ENCODE measurements around the gene TRIM28.
"Not testable (repeated sequence)": the region's sequence is repeated elsewhere in the genome, so short reads cannot be mapped to it uniquely, and the experiment has no call there.

The TRIM28 gene

DNA sequence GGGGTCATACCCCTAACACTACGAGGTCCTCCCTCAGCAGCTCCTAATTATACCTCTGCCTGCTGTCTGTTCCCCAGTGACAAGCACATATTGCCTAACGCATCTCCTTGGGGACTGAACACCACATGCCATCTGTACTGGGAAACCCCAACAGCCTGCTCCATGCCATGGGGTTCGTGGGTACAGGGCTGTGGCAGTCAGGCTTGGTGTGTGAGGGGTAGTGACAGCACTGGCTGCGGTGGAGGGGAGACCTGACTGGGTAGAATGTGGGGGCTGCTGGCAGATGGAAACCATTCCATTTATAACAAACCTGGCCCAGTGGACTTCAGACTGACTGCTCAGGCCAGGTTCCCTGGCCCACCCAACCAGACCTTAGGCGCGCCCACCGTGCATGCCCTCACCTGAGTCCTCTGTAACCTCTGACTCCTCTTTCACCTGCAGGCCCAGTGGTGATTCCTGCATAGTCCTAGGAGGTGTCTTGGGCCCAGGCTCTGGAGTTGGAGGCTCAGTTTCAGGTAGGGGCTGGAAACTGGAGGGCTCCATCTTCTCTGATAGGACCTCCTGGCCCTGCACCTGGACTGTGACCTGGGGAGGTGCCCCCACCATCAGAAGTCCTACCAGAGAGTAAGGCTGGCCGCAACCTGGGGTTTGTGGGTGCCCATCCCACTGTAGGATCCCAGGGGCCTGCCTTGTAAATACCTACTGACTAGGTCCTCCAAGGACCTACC lies 26.2 kb downstream of the TRIM28 start:
- H3K4me3 ChIP-seq (ENCODE audit: low read length), result no peak overlapping the region
- no peak for TF ChIP-seq ZNF274 (IDR thresholded peaks at IDR 0.05; ENCODE audit: low read depth, low read length)

DNA sequence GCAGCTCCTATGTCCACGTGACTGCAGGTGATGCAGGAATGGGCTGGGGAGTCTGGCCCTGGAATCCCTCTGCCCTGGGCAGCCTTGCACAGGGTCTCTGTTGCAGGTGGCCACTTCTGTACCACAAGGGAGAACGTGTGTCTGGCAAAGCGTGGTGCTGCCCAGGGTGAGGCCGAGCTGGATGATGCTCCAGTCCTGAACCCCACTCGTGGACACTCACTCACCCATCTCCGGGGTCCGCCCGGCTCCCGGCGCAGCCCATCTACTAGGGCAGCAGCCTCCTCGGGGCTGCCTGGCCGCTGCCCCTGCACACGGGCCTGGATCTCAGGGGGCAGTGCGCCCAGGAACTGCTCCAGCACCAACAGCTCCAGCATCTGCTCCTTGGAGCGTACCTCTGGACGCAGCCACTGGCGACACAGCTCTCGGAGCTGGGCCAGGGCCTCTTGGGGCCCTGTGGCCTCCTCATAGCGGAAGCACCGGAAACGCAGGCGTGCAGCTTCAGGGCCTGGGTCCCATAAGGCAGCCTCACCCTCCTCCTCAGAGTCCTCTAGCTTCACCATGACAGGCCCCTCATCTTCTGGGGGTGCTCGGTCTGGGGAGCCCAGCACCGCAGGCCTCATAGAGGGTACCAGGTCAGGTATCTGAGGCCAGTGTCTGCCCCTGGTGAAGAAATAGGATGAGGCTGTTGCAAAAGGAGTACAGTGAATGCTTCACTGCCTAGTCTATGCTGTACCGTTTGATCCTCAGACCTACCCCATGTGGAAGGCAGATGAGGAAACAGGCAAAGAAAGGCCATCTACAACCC lies 27.1 kb downstream of the TRIM28 start:
- TF ChIP-seq ZNF274 (IDR thresholded peaks at IDR 0.05; ENCODE audit: low read depth, low read length), result no peak
- H3K4me3 ChIP-seq (ENCODE audit: low read length), result no peak overlapping the region

DNA sequence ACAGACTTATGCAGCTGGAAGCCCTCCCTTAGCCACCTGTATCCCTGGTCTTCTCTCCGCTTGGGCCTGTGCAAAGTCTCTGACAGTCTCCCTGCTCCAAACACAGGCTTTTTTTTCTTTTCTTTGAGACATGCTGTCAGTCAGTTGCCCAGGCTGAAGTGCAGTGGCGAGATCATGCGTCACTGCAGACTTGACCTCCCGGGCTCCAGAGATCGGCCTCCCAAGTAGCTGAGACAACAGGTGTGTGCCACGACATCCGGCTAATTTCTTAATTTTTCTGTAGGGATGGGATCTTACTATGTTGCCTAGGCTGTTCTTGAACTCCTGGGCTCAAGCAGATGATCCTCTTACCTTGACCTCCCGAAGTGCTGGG lies 27.7 kb downstream of the TRIM28 start:
- no peak overlapping the region; the same call in 1 of the 2 replicates for H3K4me3 ChIP-seq (ENCODE audit: low read length)
- no peak for TF ChIP-seq ZNF274 (IDR thresholded peaks at IDR 0.05; ENCODE audit: low read depth, low read length)

DNA sequence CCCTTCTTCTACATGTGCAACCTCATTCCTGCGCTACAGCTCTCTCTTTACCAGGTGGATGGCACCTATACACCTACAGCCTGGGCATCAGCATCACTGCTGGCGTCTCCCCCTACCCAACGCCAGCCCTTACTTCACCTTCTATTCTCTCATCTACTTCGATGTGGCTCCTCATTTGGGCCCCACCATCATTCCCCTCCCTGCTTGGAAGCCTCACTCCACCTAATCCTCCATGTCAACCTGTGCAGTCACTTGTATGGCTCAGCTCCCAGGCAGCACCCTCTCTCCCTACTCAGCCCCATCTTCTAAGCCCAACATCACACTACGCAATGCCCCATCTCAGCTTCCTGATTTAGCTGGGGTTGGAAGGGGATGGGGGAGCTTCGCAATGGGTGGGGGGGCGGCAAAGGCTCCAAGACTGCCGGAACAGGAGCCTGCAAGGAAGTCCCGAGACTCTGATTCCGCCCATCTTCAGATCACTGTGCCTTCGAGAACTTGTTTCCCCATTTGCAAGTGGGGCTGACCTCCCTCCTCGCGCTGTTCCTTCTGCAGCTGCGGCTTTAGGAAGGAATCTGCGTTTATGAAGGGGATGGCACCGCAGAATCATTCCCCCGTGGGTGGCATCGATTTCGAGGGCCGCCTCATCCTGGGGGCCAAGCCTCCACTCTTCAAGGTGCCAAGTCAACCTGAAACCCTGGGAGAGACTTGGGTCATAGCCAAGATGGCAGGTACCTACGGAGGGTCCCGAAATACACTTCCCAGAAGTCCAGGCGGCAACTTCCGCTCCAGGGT lies 28.4 kb downstream of the TRIM28 start:
- TF ChIP-seq ZNF274 (IDR thresholded peaks at IDR 0.05; ENCODE audit: low read depth, low read length), result no peak
- peak overlapping the region; percentile 60; the same call in 1 of the 2 replicates for H3K4me3 ChIP-seq (ENCODE audit: low read length)

DNA sequence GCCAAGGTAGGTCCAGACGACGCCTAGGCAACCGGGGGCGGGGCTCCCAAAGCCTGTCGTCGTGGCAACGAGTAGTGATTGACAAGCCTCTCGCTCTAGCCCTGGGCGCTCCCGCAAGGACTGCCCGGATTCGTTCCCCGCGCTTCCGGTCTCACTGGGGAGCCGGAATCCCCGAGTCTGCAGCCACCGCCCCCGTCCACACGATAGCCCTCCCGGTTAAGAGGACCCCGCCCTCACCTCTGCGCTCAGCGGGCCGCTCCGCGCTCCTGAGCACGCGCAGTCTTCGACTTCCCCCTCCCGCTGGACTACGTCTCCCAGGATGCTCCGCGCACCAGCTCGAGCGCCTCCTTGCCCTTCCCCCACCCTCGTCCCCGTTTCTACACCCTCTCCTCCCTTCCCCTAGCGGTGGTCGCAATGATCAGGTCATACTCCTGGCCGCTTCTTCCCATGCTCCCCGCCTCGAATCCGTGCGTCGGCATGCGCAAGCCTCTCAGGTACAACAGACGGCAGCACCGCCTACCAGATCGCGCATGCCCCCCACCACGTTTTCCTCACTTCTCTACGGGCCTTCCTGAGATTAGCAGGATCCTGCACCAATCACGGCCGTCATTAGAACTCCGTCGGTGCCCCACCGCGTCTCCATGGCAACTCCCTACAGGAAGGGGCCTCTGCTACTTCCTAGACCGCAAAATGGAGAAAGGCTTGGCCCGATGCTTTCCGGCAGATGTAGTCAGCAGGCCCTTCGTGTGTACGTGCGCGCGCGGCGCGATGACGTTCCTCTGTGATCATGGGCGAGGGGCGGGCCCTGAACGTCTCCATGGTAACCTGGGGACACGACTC lies 29.2 kb downstream of the TRIM28 start, which contains the start of gene MZF1:
Gene MZF1, minus strand, starts transcription at position 518 of the 840 bp plus-strand sequence. CDS start 1,946 bp downstream, outside the sequence.
- peak within 1 kb of the TSS; percentile 66 for H3K4me3 ChIP-seq (ENCODE audit: low read length)
- TF ChIP-seq ZNF274 (IDR thresholded peaks at IDR 0.05; ENCODE audit: low read depth, low read length), result no peak

DNA sequence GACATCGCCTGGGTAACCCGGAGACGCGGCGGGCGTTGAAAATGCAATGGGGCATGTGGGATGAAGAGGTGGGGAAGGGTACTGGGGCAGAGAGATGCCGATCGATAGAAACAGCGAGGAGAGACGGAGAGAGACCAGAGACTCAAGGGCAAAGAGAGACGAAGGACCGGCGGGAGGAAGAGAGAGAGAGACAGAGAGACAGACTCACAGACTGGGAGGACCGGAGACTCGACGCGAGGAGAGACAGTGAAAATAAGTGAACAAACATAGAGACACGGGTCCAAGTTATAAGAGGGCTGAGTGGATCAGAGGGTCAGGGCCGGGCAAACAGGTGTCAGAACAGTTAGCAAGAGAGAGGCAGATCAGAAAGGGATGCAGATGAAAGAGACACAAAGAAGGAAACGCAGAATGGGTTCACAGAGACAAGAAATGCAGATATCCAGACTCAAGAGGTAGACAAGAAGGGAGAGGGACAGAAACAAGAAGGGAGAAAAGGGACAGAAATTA lies 29.8 kb downstream of the TRIM28 start:
- TF ChIP-seq ZNF274 (IDR thresholded peaks at IDR 0.05; ENCODE audit: low read depth, low read length), result no peak
- H3K4me3 ChIP-seq (ENCODE audit: low read length), result peak overlapping the region; percentile 66

DNA sequence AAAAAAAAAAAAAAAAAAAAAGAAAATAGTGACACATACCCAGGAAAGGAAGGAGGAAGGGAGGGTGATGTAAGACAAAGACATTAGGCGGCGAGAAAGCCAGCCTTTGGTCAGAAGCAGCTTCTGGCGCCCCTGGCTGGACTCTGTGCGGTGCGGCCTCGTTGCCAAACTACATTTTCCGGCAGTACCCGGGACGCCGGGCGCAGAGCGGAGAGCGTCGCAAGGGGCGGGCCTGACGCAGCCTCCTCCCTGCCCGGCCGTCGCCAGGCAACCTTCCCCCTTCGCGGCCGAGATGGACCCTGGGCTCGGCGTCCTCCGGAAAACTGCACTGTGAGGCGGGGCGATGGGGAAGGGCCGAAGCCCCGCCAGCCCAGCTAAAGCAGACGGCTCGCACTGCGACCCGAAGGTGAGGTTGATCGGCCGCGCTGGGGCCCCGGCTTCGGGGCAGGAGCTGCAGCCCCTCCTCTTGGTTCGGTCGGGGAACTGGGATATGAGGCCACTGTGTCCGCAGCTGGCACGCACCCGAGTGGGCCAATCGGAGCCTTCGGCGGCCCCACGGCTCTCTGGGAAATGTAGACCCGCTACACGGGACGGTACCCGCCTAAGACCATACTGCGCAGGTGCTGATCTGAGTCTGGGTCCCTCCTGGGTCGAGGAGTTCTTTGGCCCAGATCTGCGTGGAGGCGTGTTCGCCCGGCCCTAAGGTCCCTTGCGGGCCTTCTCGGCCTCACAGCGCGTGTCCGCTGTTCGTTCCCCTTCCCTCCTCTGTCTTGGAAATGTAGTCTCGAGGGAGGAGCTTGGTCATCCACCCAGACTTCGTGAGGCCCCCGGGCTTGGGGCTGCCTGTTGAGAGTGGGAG lies 31.5 kb downstream of the TRIM28 start:
- H3K4me3 ChIP-seq (ENCODE audit: low read length), result peak overlapping the region; percentile 76
- TF ChIP-seq ZNF274 (IDR thresholded peaks at IDR 0.05; ENCODE audit: low read depth, low read length), result no peak

DNA sequence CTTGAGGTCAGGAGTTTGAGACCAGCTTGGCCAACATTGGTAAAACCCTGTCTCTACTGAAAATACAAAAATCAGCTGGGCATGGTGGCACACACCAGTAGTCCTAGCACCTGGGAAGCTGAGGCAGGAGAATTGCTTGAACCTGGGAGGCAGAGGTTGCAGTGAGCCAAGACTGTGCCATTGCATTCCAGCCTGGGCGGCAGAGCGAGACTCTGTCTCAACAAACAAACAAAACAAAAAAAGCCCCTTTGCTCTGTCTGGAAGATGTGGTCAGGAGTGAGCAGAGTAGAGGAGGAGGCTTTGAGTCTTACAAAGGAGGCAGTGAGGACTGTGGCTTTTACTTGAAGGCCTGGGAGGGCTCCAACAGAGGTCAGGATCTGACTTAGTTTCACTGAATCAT lies 33.7 kb downstream of the TRIM28 start:
- not testable (repeated sequence) for H3K4me3 ChIP-seq (ENCODE audit: low read length)

DNA sequence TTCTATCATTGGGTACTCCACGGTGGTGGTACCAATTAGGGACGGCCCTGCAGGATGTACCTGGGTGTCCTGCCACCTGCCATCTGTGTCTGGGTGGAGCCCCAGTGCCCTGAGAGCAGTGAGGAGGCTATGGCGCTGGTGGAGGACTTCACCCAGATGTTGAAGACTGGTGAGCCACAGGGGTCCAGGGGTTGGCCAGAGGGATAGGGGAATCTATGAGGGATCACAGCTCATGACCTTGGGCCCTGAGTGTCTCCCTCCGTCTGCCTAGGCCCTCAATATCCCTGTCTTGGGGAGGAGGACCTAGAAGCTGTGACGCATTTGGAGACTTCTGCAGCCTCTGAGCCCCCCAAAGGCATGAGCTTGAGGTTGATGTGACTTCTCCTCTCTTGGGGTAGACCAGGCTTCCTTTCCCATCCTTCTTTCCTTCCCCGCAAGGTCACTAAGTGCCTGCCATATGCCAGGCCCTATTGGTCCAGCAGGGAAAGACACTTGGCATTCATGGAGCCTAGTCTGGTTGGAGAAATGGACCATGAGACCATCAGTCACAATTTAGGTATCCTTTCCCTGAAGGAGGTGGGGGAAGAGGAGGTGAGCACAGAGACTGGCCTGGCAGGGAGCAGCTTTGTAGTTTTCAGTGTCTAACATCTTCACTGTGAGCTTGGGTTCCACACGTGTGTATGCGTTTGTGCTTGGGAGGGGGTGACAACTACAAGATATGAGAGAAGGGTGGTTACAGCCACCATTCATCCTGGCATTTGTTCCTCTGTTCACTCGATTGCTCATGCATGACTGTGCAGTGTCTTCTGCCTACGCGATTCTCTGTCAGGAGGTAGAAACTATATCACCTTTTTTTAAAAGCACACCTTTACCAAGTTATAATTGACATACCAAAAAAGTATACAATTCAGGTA lies 34.4 kb downstream of the TRIM28 start:
- TF ChIP-seq ZNF274 (IDR thresholded peaks at IDR 0.05; ENCODE audit: low read depth, low read length), result no peak
- no peak overlapping the region for H3K4me3 ChIP-seq (ENCODE audit: low read length)

DNA sequence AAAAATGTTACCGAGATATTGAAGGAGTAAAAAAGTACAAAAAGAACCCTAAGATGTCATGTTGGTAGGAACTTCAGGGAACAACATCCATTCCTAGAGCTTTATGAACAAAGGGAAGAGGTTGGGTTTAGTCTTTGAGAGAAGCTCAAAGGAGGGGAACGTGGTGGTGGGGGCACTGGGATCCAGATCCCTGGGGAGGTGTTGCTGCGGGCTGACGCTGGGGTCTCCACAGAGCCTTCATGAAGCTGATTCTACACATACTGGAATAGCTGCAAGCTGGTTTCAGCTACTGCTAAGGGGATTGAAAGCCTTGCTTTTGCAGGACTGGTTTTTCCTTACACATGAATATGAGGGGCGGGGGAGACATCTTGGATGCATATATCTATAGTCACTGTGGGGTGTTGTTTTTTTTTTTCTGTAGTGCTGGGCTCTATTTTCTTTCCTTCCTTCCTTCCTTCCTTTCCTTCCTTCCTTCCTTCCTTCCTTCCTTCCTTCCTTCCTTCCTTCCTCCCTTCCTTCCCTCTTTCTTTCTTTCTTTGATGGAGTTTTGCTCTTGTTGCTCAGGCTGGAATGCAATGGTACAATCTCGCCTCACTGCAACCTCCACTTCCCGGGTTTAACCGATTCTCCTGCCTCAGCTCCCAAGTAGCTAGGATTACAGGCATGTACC lies 35.7 kb downstream of the TRIM28 start:
- H3K4me3 ChIP-seq (ENCODE audit: low read length), result no peak overlapping the region
- TF ChIP-seq ZNF274 (IDR thresholded peaks at IDR 0.05; ENCODE audit: low read depth, low read length), result no peak
